GM19240 (cell line): ENCODE data around the gene OR1E2.
"Not testable (repeated sequence)": the region's sequence is repeated elsewhere in the genome, so short reads cannot be mapped to it uniquely, and the experiment has no call there.

Experiments used
- DNase-seq: peaks from one replicate; pipeline ENCODE4 v3.0.0; 2011; ENCODE audit warnings: low spot score; ENCODE audit not compliant: insufficient read length

Gene OR1E2

GRCh38 chr17:3397801-3398200, 35.8 kb downstream of the OR1E2 start:
- not testable (repeated sequence) for DNase-seq

GRCh38 chr17:3389791-3390190, 43.9 kb downstream of the OR1E2 start:
- DNase-seq, result no peak

DNA sequence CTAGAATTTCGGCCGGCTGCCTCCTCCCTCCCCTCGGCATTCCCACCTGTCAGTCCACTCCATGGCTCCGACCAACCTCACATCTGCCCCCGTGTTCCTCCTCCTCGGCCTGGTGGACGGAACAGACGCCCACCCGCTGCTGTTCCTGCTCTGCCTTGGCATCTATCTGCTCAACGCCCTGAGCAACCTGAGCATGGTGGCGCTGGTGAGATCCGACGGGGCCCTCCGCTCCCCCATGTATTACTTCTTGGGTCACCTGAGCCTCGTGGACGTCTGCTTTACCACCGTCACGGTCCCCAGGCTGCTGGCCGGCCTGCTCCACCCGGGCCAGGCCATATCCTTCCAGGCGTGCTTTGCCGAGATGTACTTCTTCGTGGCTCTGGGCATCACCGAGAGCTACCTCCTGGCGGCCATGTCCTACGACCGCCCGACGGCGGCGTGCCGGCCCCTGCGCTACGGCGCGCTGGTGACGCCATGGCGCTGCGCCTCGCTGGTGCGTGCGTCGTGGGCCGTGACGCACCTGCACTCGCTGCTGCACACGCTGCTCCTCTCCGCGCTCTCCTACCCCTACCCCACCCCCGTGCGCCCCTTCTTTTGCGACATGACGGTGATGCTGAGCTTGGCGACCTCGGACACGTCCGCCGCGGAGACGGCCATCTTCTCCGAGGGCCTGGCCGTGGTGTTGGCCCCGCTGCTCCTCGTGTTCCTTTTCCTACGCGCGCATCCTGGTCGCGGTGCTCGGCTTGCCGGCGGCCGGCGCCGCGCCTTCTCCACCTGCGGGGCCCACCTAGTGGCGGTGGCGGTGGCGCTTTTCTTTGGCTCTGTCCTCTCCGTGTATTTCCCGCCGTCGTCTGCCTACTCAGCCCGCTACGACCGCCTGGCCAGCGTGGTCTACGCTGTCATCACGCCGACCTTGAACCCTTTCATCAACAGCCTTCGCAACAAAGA, 47.5 kb downstream of the OR1E2 start, which contains the start of gene OR3A2:
Gene OR3A2, minus strand, starts transcription at position 440 of the 948 bp plus-strand sequence.
- no peak for DNase-seq
